HG03025 (cell line): ENCODE measurements around the gene C1orf56.

ENCODE experiments used
- ATAC-seq: cut with Tn5 transposase; IDR thresholded peaks from one replicate; pipeline ENCODE4 v1.9.1; 2021; ENCODE audit warnings: mild to moderate bottlenecking, moderate library complexity; ENCODE audit not compliant: unreplicated experiment, low FRiP score

The C1orf56 gene

GRCh38 chr1:151047591-151047924 lies at the start of gene C1orf56:
Gene C1orf56 (plus strand): TSS chr1:151047751. CDS start chr1:151047848, 97 bp downstream.
- ATAC-seq: no peak

DNA sequence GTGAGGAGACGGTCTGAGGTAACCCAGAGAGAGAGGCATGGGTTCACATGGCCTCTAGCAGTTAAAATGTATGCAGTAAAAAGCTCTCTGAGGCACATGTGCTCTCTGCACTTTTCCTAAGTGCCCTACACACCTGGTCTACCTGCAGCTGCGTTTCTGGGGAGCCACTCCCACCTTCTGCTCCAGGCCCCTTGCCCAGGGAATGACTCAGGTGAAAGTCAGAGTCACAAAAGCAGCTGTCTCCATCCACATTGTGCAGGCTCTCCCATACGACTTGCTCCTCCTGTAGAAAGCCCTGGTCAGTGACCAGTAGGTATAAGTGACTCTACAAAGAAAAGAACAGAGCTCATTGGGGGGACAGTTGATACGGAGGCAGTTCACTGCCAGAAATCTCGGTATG lies 49.6 kb upstream of the C1orf56 start:
- ATAC-seq: no peak

GRCh38 chr1:150999051-150999674 lies 48.4 kb upstream of the C1orf56 start:
- no peak for ATAC-seq

DNA sequence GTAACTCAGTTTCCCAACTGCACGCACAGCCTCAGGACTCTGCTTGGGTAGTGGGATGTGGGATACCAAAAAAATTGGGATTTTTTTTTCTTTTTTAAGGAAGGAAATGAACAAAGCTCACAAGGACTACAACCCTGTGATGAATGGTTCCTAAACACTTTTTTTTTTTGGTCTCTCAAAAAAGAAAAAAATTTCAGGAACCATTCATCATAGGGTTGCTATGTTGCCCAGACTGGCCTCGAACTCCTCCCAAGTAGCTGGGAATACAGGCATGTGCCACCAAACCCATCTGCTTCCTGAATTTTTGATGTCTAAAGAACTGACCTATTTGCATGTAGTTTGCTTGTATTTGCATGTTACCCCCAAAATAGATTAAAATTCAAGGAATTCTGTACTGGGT lies 47.6 kb upstream of the C1orf56 start:
- no peak for ATAC-seq

DNA sequence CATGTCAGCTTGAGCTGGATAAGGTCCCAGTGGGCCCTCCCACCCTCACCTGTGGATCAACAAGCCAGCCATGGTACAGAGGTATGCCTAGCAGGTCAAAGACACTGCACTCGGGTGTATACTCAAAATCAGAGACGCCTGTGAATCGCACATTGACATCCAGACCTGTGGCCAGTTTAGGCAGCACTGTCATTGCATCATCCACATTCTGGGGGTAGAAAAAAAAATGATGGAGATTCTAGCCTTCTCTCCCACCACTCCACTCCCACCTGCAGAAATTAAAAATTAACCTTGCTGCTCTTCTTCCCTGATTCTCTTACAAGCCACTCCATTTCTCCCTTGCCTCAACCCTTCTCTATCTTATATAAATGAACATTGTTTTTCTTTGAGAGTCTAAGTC lies 47.1 kb upstream of the C1orf56 start:
- no peak for ATAC-seq

DNA sequence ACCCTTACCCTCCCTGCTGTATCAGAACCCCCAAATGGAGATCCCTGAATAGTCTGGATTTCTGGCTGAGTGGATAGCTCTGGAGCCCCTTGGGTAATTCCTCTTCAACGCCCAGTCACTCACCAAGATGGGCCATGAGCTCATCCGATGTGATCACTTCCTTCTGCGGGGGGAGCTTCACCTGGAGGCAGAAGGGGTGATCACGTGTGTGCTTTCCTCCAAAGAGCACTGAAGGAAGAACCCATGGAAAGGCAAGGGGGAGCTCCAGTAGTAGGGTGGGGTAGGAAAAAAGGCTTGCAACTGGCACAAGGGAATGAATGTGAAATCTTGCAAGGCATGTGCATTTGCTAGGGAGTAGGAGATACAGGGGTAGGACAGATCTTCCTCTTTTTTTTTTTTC lies 45.9 kb upstream of the C1orf56 start:
- no peak for ATAC-seq

DNA sequence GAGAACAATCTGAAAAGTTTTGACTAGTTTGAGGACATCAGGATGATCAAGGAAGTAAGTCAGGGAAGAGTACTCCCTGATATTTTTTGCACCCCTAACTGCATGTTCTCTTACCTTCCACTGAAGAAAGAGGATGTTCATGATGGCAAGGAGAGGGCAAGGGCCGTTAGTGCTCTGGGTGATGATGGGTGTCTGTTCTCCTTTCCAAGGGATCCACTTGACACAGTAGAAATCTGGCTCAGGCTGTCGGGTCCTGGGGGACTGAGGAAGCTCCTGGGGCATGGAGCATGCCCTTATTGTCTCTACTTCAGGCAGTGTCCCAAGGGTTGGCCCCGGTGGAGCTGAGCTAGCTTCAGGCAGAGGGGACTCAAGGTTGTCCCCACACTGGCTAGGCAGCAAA lies 45.5 kb upstream of the C1orf56 start:
- ATAC-seq: no peak

GRCh38 chr1:151002611-151003010 lies 44.9 kb upstream of the C1orf56 start:
- ATAC-seq: no peak

DNA sequence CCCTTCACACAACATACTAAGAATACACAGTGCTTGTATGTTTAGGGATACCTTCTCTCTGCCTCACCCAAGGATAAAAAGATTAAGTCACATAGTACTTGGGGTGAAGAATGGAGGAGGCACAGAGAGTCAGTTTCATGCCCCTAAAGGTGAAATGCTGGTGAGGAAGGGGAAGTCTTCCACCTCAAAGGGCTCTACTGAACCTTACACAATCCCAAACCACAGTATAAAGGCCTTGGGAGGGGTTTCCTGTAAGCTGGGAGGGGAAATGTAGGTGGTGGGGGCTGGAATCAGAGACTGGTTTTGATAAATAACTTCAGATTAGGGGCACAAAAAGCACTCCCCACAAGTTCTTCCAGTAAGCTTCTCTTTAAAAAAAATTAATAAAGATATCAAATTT lies 44.4 kb upstream of the C1orf56 start:
- no peak for ATAC-seq

- ATAC-seq: no peak
Observed at GRCh38 chr1:151005729-151006319, 41.7 kb upstream of the C1orf56 start.

DNA sequence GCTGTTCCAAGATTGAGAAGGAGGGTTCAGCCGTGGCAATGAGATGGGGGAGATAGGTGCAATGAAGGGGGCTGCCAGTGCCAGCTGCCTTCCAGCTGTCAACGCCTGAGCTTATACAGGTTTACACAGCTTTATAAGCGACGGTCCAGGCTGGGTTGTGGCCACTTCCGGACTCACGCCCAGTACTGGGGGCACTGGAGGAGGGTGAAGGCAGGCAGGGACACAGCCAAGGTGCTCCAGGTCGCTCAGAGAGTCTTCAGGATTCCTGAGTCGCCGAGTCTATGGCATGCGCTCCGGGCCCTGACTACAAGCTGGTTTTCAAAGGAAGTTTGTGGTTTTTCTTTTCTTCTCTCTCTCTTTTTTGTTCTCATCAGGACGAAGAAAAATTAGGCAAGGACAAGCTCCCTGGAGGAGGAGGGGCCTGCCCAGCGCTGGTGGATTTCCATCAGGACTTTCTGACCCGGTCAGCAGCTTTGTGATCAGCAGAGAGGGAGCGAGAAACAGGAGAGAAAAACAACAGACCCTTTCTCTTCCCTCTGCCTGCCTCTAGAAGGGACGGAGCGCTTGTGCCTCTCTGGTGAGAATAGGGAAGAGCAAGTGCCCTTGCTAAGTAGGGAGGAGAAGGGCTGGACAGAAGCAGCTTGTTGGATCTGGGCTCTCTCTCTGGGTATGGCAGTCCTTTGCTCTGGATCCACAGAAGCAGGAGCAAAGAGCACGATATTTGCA lies 41.1 kb upstream of the C1orf56 start, which contains the start of gene MINDY1:
MINDY1 (minus strand) TSS at position 576 of the 726 bp plus-strand sequence. CDS start 4,285 bp downstream, outside the sequence.
- ATAC-seq: no peak

DNA sequence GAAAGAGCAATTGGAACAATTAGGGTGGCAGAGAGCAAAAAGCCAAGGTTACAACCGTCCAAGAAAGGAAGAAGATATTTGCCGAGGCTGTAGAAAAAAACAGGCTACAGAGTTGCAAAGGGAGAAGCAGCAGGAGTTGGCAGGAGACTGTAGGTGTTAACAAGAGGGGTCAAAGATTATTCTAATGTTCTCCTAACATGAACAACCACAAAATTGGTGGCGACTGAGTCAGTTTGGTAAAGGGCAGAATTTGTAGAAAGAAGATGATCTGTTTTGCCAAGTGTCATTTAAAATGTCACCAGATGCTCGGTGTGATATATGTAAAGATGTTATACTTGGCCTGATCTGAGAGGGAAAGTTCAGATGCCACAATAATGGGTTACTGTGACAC lies 39.7 kb upstream of the C1orf56 start:
- no peak for ATAC-seq

- ATAC-seq: peak; percentile 49
Observed at GRCh38 chr1:151008244-151009205, 39.0 kb upstream of the C1orf56 start, which contains the start of gene PRUNE1. Gene PRUNE1 (plus strand): TSS chr1:151008449. CDS start chr1:151008633, 184 bp downstream.

DNA sequence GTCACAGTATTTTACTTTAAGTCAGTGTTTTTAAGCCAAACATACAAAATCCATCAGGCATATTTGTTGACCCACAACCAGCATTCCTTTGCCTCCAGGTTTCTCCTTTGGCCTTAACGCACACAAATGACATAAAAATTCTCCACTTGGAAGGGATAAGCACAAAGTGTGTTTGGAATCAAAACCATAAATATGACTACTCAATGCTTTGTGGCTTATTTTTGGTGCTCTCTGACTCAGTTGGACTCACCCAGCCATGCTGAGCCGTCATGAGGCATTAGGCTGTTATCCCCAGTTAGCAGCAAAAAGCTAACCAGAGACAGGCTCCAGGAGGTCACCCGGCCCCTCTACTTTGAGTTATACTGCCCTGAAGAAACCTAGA lies 38.4 kb upstream of the C1orf56 start:
- ATAC-seq: no peak

- no peak for ATAC-seq
Observed at GRCh38 chr1:151009674-151010345, 37.7 kb upstream of the C1orf56 start.

DNA sequence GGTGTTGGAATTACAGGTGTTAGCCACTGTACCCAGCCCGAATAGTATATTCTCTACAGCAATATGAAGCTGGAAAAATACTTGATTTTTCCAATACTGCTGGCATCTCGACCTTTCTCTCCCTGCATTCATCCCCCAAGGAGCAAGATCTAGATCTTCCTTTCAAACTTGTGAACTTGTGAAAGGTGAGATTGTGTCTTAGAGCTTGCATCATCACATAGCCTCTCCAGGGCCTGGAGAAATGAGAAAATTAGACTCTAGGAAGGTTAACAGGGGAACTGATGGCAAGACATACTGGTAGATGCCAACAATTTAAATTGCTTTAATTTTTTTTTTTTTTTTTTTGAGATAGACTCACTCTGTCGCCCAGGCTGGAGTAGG lies 37.2 kb upstream of the C1orf56 start:
- ATAC-seq: no peak

DNA sequence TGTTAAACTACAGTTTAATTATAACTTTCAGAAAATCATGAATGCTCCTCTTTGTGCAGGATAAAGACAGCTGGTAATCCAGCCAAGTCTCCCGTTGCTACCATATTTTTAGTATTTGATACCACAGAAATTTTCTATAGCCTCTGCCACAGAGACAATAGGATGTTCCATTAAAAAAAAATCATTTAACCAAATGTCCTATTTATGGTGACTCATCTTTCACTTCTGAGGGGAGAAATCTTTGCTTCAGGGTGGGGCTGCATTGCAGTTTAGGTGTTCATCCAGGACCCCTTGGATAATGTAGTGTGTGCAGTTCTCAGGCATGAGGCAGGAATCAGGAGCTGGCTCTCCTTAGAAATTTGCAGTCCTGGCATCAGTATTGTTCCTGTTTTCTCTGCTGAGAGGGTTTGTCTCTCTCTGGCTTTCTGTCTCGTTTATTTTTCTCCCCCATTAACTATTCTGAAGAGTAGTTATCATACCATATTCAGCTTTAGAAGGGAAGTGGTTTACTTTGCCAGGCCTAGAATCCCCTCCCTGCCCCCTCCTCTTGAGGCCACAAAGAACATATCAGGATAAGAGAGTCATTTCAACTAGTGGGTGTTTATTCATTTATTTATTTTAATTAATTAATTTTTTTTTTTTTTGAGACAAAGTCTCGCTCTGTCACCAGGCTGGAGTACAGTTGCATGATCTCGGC lies 36.2 kb upstream of the C1orf56 start:
- no peak for ATAC-seq

DNA sequence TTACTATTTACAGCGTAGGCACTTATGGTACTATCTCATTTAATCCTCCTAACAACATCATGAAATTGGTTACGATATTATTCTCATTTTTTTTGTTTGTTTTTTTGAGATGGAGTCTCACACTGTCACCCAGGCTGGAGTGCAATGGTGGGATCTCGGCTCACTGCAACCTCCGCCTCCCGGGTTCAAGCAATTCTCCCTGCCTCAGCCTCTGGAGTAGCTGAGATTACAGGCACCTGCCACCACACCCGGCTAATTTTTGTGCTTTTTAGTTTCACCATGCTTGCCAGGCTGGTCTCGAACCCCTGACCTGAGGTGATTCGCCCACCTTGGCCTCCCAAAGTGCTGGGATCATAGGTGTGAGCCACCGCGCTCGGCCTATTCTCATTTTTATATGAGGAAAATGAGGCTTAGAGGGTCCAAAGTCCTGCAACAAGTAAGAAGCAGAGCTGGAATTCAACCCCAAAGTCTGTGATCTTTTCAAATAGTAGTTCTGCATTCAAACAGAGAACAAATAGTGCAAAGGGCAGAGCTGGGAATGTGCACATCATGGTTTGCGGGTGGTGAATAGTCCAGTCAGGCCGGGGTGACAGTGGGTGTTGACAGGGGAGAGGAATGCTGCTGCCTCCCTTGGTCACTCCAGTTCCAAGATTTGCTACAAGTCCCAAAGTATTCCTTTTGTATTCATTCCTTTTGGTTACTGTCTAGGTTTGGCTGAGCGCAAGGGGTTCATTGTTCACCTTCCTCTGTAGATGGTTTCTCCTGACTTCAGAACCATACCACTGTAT lies 34.7 kb upstream of the C1orf56 start:
- ATAC-seq: no peak

GRCh38 chr1:151013518-151013917 lies 34.0 kb upstream of the C1orf56 start:
- ATAC-seq: no peak
